ENCODE results near the gene TRIM65. TPM values are rescaled to one million over a fixed set of nuclear protein-coding genes. Genes with fewer than 3 reads are reported as not detected.
"Not testable (repeated sequence)": the region's sequence is repeated elsewhere in the genome, so short reads cannot be mapped to it uniquely, and the experiment has no call there.

TRIM65 gene
- total RNA-seq, 2 donors from 2014 or later: 27.4 to 35.3 TPM

DNA sequence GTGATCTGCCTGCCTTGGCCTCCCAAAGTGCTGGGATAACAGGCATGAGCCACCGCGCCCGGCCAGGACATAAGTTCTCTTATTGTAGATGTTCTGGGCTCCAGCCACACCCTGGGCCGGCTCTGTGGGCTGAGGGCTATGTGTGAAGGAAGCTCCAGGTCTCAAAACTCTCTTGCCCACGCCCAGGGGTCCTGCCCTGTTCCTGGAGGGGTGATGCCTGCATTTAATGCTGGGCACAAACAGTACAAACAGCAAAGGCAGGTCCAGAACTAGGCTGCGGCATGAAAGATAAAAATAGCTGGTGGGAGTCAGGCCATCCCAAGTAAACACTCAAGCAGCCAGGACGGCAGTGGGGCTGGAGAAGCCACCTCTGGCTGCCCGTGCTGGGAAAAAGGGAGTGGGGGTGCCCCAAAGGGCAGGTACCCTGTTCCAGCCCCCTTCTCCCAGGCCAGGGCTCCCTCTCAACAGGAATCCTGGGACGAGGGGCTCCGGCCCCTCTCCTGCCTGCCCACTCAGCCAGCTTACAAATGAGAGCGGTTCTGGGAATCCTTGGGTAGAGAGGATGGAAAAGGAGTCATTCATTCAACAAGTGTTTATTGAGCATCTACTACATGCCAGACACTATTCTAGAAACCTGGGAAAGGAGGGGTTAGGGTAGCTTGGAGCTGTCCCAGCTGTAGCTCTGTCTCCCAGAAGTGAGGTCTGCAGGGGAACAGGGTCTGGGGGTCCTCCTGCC lies 23.0 kb downstream of the TRIM65 start:
- TF ChIP-seq, protein P1, sequence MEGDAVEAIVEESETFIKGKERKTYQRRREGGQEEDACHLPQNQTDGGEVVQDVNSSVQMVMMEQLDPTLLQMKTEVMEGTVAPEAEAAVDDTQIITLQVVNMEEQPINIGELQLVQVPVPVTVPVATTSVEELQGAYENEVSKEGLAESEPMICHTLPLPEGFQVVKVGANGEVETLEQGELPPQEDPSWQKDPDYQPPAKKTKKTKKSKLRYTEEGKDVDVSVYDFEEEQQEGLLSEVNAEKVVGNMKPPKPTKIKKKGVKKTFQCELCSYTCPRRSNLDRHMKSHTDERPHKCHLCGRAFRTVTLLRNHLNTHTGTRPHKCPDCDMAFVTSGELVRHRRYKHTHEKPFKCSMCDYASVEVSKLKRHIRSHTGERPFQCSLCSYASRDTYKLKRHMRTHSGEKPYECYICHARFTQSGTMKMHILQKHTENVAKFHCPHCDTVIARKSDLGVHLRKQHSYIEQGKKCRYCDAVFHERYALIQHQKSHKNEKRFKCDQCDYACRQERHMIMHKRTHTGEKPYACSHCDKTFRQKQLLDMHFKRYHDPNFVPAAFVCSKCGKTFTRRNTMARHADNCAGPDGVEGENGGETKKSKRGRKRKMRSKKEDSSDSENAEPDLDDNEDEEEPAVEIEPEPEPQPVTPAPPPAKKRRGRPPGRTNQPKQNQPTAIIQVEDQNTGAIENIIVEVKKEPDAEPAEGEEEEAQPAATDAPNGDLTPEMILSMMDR (conservative IDR thresholded peaks at IDR 0.05): no peak
- no peak overlapping the region for H3K27ac Mint-ChIP-seq
- peaks cover 23% of the 10 kb centered on the region for H3K4me1 Mint-ChIP-seq
- no peak overlapping the region for H3K9ac ChIP-seq (ENCODE audit: extremely low read depth, low read length, poor library complexity, severe bottlenecking)
- no peak overlapping the region for H3K4me3 ChIP-seq (ENCODE audit: low read length)
- H3K4me1 ChIP-seq (ENCODE audit: control insufficient read depth, insufficient read depth, low read length): peaks cover 5% of the 10 kb centered on the region
- DNase-seq: no peak
- no peaks in the 10 kb centered on the region for H3K36me3 ChIP-seq (ENCODE audit: control insufficient read depth, insufficient read depth, low read length)
- H3K4me3 Mint-ChIP-seq: no peak overlapping the region
- H3K9me3 ChIP-seq (ENCODE audit: control insufficient read depth, low read length): no peaks in the 10 kb centered on the region
- H3K27me3 Mint-ChIP-seq (ENCODE audit: insufficient read depth): peaks cover 21% of the 10 kb centered on the region
- H3K9me3 Mint-ChIP-seq: no peaks in the 10 kb centered on the region
- peaks cover 24% of the 10 kb centered on the region for H3K27me3 ChIP-seq (ENCODE audit: control insufficient read depth, insufficient read depth, low read length, poor library complexity, severe bottlenecking)
- H3K27ac ChIP-seq (ENCODE audit: low read depth, low read length): no peak overlapping the region
- WGBS, 2 experiments (ENCODE audit: insufficient coverage in 1 of 2, insufficient read length in 1 of 2): 92 to 94% methylated on average over 8 to 10 of the region's 11 CpGs
- no peaks in the 10 kb centered on the region for H3K36me3 Mint-ChIP-seq (ENCODE audit: low read depth)

DNA sequence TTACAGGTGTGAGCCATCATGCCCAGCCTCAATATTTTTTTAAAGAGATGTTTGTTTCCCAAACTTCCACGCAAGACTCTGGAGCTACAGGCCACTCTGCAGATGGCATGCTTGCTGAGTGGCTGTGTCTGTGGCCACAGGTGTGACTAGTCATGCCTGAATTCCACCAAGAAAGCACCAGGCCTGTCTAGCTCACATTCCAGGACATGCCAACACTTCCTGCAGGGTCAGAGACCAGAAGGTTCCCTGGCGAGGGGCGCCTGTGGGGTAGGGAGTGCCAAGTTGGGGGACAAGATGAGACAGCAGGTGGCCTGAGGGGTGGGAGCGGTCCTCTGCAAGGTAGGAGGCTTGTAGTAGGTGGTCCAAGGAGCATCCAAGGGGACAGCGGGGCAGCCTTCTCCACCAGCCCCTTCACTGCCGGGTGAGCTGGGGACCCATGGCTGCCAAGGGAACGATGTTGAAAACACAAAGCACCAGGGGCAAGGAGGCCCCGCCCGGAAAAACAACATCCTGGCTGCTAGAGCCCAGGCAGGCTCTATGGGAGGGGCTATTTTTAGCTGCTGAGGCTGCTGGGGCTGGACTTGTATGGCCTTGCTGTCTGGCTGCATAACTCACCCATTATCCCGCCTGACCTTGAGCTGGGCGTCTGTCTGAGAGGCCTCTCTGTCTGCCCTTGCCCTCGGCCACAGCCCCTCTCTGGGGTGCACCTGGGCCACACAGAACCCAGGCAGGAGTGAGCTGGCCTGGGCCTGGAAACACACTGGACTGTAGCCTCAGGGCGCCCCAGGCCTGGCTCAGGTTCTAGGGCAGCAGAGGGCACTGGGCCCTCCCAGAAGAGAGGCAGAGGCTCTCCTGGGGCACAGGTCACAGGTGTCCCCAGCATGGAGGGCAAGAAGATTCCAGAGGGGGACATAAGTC lies 24.1 kb downstream of the TRIM65 start:
- peak; percentile 76 for DNase-seq
- peak overlapping the region; percentile 24 for H3K27ac ChIP-seq (ENCODE audit: low read depth, low read length)
- H3K36me3 ChIP-seq (ENCODE audit: control insufficient read depth, insufficient read depth, low read length): no peaks in the 10 kb centered on the region
- H3K9ac ChIP-seq (ENCODE audit: extremely low read depth, low read length, poor library complexity, severe bottlenecking): no peak overlapping the region
- Mint-ChIP-seq H3K27ac (no peak overlapping the region), H3K4me3 (no peak overlapping the region), H3K9me3 (no peaks in the 10 kb centered on the region), H3K4me1 (peaks cover 23% of the 10 kb centered on the region), H3K27me3 (ENCODE audit: insufficient read depth) (peaks cover 17% of the 10 kb centered on the region), H3K36me3 (ENCODE audit: low read depth) (no peaks in the 10 kb centered on the region)
- WGBS, 2 experiments (ENCODE audit: insufficient coverage in 1 of 2, insufficient read length in 1 of 2): 83 to 100% methylated on average over 1 to 13 of the region's 13 CpGs
- no peak overlapping the region for H3K4me3 ChIP-seq (ENCODE audit: low read length)
- TF ChIP-seq, protein P1 (conservative IDR thresholded peaks at IDR 0.05): no peak
- H3K4me1 ChIP-seq (ENCODE audit: control insufficient read depth, insufficient read depth, low read length): peaks cover 5% of the 10 kb centered on the region
- H3K9me3 ChIP-seq (ENCODE audit: control insufficient read depth, low read length): no peaks in the 10 kb centered on the region
- H3K27me3 ChIP-seq (ENCODE audit: control insufficient read depth, insufficient read depth, low read length, poor library complexity, severe bottlenecking): peaks cover 14% of the 10 kb centered on the region

DNA sequence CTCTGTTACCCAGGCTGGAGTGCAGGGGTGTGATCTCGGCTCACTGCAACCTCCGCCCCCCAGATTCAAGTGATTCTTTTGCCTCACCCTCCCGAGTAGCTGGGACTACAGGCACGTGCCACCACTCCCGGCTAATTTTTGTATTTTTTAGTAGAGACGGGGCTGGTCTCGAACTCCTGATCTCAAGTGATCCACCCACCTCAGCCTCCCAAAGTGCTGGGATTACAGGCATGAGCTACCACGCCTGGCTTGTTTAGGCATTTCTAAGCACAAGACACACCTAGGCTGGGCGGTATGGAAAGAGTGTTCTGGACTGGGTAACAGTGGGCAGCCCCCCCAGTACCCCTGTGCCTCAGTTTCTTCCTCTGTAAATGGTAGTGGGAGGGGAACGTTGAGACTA lies 26.5 kb downstream of the TRIM65 start:
- not testable (repeated sequence) for H3K27me3 Mint-ChIP-seq (ENCODE audit: insufficient read depth); H3K9me3 Mint-ChIP-seq; H3K4me3 ChIP-seq (ENCODE audit: low read length); H3K9me3 ChIP-seq (ENCODE audit: control insufficient read depth, low read length); H3K4me3 Mint-ChIP-seq; DNase-seq; H3K36me3 Mint-ChIP-seq (ENCODE audit: low read depth); H3K36me3 ChIP-seq (ENCODE audit: control insufficient read depth, insufficient read depth, low read length); H3K4me1 ChIP-seq (ENCODE audit: control insufficient read depth, insufficient read depth, low read length); H3K9ac ChIP-seq (ENCODE audit: extremely low read depth, low read length, poor library complexity, severe bottlenecking); H3K27me3 ChIP-seq (ENCODE audit: control insufficient read depth, insufficient read depth, low read length, poor library complexity, severe bottlenecking)
- WGBS, 2 experiments (ENCODE audit: insufficient coverage in 1 of 2, insufficient read length in 1 of 2): 92 to 95% methylated on average over 6 to 10 of the region's 10 CpGs
- H3K27ac ChIP-seq (ENCODE audit: low read depth, low read length): peak overlapping the region; percentile 93
- H3K4me1 Mint-ChIP-seq: peaks cover 14% of the 10 kb centered on the region
- peak overlapping the region; percentile 15 for H3K27ac Mint-ChIP-seq
